HG02610 (cell line): ENCODE results near the gene IFT74.
"Not testable (repeated sequence)": the region's sequence is repeated elsewhere in the genome, so short reads cannot be mapped to it uniquely, and the experiment has no call there.

Experiments used
- ATAC-seq: cut with Tn5 transposase; IDR thresholded peaks from one replicate; pipeline ENCODE4 v1.9.1; 2021; ENCODE audit warnings: mild to moderate bottlenecking, moderate library complexity; ENCODE audit not compliant: unreplicated experiment

The IFT74 gene

DNA sequence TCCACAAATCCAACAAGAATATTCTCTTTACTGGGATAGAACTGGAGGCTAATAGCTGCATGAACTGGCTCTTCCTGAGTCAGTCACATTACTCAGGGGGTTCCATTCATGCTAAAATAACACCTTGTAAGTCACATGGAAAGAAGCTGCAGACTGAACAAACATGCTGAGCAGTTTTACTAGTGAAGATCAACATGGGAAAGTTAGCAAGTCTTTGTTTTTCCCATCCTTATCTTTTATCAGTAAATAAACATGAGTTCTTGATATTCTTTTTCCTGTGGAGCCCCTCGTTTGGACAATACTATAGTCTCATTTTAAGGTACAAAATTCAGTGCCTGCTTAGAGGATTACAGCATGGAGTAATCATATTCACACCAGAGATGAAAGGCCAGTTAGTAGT lies 109.1 kb downstream of the IFT74 start:
- ATAC-seq = no peak

DNA sequence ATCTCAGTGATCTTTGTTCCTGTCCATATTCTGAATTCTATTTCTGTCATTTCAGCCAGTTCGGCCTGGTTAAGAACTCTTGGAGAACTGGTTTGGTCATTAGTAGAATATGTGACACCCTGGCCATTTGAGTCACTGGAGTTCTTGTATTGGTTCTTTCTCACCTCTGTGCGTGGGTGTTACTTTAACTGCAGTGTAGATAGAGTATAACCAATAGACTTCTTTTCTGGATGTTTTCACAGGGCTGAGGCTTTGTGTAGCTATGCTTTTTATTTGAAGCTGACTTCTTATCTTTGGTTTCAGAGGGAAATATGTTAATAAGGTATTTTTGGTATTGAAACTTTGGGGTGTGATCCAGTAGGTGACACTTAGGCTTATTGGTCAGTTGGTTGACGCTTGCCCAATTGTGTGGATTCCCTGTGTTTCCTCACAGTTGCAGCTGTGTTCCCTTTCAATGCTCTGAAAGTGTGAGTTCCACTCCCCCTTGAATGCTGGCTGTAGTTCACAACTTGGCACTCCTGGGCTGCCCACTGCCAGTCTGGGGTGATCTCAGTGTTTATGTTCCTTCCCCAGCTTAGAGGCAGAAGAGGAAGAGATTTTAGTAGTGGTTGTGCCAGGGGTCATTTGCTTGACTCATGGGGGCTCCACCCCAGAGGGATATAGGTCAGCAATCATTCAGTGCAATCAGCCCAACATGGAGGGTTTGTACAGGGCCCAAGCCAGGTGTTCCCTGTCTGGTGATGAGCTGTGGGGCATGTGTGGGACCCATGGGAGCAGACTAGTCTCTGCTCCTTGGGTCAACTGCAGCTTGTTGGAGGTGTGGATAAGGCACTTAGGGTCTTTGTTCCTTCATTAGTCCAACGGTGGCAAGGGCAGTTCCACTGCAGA lies 117.9 kb downstream of the IFT74 start:
- no peak for ATAC-seq

DNA sequence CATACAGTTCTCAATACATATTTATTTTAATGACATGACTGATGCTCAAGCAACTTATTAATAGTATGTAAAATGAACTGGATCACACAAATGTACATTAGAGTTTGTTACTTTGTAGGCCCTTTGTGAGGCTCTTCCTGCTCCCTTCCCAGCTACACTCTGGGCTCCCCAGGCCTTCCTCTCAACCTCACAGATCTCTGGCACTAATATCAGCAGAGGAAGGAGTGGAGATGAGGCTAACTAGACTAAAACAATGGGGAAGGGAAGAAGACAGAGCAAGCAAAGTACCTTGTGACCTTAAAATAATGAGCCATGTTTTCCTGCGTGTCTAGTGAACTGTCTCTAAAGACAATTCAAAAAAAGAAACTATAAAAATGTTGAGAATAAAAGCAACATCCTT lies 122.5 kb downstream of the IFT74 start:
- ATAC-seq = no peak

DNA sequence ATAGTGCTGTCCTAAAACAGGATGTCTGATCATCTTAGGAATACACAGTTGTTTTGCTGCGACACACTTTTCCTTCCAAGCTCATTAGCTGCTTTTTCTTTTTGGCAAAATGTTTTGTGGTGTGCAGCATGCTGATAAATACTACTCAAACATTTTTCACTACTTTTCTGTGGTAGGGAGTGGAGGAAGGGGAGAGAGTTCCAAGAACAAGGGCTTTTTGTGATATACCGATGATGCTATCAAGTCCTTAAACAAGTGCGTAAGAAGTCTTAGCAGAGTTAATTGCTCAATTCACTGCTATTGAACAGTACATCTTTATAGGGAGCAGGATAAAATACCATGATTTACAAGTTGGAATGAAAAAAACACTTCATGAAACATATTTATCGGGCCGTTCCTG lies 129.2 kb downstream of the IFT74 start:
- ATAC-seq = no peak

DNA sequence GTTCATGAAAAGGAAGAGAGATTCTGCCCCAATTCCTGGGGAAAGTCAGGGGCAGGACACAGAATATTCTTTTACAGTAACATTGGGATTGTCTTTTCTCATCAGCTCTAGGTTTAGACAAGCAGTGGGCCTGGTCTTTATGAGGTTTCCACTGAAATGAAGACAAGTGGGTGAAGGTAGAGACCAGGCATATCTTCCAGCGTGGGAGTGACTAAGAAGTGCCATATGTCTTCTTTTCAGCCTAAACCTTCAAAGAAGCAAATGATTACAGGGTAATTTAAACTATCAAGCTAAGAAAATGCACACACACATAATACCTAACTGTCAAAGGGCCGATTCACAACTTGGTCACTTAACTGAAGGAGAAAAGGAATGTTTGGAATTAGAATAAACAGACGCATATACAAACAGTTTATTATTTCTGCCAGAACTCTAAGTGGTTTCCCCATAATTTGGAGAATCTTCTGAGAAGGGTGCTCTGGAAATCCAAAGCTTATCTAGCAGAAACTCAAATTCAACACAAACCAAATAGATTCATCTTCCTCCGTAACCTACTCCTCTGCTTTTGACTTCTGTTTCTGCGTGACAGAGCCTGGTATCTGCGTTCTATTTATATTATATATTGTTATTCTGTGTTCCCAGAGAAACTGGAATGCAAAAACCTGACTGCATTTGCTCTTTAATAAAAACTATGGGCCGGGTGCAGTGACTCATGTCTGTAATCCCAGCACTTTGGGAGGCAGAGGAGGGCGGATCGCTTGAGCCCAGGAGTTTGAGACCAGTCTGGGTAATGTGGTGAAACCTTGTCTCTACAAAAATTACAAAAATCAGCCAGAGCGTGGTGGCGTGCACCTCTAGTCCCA lies 130.8 kb downstream of the IFT74 start:
- no peak for ATAC-seq

DNA sequence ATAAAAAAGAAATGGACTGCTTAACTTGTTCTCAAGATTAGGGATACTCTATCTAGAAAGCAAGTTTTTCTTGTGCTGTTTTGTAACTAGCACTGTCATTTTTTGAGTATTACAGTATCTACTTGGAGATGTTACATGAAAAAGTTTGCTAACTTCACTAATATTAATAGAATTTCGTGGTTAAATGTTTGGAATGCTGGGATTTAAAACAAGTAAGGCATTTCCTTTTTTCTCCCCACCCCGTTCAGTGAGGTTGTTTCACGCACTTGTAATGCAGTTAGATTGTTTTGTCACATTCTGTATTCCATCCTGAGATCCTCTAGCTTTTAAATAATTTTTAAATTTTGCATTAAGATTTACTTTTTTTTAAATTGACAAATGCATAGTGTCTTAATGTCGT lies 132.8 kb downstream of the IFT74 start:
- ATAC-seq = no peak

DNA sequence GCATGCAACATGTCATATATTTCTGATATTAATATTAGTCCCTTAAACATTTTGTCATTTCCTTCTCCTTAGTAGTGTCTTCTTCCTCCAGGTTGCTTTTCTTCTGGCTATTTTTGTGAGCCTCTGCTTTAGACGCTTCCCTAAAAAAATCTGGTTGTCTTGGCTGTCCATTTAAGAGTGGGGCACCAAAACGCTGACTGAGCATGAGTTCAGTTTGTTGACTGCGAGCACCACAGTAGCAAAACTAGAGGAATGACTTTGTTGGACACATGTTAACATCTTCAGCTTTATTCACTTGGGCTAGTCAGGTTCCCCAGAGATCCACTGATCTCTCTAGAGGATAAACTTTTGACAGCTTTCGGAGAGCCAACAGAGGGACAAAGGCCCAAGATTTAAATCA lies 133.5 kb downstream of the IFT74 start:
- no peak for ATAC-seq

DNA sequence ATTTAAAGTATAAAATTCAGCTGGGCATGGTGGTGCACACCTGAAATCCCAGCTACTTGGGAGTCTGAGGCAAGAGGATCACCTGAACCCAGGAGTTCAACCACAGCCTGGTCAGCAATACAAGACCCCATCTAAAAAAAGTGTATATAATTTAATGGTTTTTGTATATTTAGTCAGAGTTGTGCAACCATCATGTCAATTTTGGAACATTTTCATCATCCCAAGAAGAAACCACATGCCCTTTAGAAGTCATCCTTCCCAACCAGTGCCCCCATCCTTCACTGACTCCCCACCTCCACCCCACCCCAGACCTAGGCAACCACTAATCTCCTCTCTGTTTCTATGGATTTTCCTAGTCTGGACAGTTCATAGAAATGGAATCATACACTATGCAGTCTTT lies 134.0 kb downstream of the IFT74 start:
- no peak for ATAC-seq

DNA sequence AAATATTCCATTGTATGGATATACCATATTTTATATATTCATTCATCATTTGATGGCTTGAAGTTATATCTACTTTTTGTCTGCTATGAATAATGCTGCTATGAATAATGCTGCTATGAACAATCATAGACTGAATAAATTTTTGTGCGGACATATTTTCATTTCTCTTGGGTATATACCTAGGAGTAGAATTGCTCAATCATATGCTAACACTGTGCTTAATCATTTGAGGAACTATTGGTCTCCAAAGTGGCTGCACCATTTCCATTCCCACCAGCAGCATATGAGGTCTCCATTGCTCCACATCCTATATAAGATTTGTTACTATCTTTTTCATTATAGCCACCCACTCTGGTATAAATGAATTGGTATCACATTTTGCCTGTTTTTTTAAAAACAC lies 134.5 kb downstream of the IFT74 start:
- ATAC-seq = no peak

DNA sequence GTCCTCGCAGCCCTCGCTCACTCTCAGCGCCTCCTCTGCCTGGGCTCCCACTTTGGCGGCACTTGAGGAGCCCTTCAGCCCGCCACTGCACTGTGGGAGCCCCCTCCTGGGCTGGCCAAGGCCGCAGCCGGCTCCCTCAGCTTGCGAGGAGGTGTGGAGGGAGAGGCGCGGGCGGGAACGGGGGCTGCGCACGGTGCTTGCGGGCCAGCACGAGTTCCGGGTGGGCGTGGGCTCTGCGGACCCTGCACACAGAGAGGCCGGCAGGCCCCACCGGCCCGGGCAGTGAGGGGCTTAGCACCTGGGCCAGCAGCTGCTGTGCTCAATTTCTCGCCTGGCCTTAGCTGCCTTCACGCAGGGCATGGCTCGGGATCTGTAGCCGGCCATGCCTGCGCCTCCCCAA lies 136.3 kb downstream of the IFT74 start:
- not testable (repeated sequence) for ATAC-seq

DNA sequence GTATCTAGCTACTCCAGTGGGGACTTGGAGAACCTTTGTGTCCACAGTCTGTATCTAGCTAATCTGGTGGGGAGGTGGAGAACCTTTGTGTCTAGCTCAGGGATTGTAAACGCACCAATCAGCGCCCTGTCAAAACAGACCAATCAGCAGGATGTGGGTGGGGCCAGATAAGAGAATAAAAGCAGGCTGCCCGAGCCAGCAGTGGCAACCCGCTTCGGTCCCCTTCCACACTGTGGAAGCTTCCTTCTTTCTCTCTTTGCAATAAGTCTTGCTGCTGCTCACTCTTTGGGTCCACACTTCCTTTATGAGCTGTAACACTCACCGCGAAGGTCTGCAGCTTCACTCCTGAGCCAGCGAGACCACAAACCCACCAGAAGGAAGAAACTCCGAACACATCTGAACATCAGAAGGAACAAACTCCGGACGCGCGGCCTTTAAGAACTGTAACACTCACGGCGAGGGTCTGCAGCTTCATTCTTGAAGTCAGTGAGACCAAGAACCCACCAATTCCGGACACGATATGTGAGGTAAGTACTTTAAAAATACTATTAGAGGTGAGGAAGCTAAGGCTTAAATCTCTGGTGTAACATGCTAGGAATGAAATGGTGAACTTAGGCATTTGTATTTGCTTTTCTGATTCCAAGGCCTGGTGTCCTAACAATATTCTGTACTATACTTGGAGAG lies 137.3 kb downstream of the IFT74 start:
- ATAC-seq = not testable (repeated sequence)

DNA sequence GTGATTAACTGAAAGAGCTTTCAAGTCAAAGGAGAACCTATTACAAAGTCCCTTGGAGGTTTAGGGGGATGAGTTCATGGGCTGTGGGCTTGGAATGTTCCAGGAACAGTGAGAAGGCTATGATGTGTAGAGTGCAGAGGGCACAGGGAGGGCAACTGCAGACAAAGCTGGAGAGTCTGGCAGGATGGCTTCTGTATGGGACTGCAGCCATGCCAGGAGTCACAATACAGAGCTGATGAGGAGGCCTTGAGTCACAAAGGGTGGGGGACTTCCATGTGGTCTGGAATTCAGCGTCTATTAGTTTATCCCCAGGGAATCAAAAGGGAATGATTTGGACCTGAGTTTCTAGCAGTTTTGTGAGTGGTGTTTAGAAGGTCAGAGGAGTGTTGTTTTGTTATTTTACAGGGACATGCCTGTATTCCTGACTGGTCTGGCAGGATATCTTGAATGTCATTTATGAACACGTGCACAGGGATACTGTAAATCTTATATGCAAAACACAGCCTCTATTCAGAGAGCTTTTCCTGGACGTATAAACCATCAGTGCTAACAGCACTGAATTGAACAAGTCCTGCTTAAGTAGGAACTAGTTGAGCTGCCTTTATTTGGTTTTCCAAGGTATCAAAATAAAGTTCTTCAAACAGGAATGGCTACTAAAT lies 138.6 kb downstream of the IFT74 start:
- no peak for ATAC-seq

DNA sequence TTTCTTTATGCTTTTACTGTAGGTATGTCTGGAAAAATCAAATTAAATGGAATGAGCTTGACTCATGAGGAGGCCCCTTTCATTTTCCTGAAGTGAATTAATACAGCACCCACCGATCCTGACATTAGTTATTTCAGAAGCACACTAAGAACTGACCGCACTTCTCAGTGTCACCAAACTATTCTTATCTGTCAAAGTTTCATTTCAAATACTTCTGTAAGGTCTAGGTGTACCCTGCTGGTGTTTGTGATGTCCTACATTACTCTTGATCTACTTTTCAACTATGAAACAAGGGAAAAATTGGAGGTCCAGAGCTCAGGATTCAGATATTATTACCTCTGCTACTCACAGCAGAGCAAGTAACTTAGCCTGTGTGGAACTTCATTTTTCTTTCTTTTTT lies 151.0 kb downstream of the IFT74 start:
- ATAC-seq = no peak

DNA sequence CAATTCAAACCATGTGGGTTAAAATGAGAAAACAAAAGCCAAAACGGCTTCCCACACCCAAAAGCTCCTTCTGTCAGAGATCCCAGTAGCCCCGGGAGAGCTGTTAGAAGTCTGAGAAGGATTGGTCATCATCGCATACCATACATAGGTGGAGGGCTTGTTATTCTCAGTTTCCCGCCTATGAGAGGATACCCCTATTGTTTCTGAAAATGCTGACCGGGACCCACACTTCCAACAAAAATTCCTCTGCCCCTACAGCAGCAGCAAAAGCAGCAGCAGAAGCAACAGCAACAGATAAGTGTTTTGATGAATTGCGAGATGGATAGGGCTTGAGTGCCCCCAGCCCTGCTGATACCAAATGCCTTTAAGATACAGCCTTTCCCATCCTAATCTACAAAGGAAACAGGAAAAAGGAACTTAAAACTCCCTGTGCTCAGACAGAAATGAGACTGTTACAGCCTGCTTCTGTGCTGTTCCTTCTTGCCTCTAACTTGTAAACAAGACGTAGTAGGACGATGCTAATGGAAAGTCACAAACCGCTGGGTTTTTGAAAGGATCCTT lies 152.8 kb downstream of the IFT74 start, which contains the start of gene TEK:
Gene TEK, plus strand, starts transcription at position 245 of the 561 bp plus-strand sequence. CDS start 366 bp downstream, outside the sequence.
- ATAC-seq = no peak

DNA sequence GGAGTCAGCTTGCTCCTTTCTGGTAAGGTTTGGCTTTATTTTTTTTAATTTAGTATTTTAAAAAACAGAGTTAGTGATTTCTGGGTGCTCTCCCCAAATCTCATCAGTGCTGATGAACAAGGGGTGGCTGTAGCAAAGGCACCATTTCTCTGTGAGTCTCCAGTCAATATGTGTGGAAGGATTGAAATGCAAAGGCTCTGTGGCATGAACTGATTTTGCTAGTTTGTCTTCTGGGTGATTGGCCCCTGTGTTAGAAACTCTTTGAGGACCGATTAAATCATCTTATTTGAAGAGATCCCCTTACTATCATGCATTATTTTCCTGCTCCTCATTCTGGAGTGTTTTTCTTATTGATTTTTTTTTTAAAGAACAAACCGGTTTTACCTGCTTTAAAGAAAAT lies 153.4 kb downstream of the IFT74 start:
- ATAC-seq = no peak

DNA sequence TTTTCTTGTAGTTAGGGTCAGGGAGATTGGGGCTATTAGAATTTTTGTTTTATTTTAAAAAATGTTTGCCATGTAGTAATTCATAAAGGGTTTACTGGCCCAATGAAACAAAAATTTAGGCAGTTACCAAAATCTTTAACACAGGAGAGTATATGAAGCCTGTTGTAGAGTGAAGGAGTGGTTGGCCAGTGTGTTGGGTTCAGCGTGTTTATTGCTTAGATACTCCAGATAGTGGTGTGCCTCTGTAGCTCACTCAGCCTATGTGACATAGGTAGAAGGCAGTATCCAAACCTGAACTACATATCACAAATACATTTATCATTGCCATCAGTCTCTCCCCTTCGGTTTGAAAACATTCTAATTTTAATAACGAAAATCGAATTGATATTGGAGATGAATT lies 154.0 kb downstream of the IFT74 start:
- no peak for ATAC-seq

DNA sequence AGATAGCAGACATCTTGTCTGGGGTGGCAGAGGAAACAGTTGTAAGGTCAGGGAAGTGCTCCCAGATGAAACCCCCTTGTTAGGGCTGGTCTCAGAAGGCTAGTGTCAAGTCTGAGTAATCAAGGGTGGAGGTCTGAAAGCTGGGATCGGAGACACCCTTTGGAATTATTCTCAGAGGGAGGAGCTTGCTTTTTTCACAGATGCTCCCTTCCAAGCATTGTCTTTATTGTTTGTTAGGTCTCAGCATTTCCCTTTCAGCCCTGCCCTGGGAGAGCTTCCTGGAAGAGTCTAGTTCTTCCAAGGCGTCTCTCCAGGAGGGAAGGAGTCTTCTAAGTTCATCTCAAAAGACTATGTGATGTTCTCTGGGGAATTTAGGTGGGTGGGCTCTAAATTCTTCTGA lies 156.0 kb downstream of the IFT74 start:
- ATAC-seq = no peak
